Peyer's patch (tissue), 4 donors: ENCODE measurements around the gene PTBP1. TPM values are rescaled to one million over a fixed set of nuclear protein-coding genes. Genes with fewer than 3 reads are reported as not detected.

Source experiments
- DNase-seq, 3 donors: peaks; one replicate each; pipeline ENCODE4 v3.0.0-alpha.2; 2017 to 2019
- H3K27ac ChIP-seq, 4 donors: fragments of 200-600 bp; sonication (generic); one replicate each; pipeline ENCODE4 v1.5.1; 2016 to 2019
- H3K27me3 ChIP-seq, 2 donors: fragments of 200-600 bp; sonication (generic); one replicate each; pipeline ENCODE4 v1.5.1; 2019
- H3K36me3 ChIP-seq, 3 donors: fragments of 200-600 bp; sonication (generic); one replicate each; pipeline ENCODE4 v1.5.1; 2016 to 2019
- H3K4me1 ChIP-seq, 4 donors: fragments of 200-600 bp; sonication (generic); one replicate each; pipeline ENCODE4 v1.5.1; 2016 to 2019
- H3K4me3 ChIP-seq, 4 donors: fragments of 200-600 bp; sonication (generic); 1 replicate in 3 of 4; 2 replicates in 1 of 4; pipeline ENCODE4 v1.5.1; 2016 to 2019; ENCODE audit warnings: mild to moderate bottlenecking in 1 of 4
- H3K9me3 ChIP-seq, 4 donors: fragments of 200-600 bp; sonication (generic); one replicate each; pipeline ENCODE4 v1.5.1; 2016 to 2019; ENCODE audit warnings: mild to moderate bottlenecking in 1 of 4
- POLR2A ChIP-seq, 2 donors: fragments of 450-650 bp; IDR thresholded peaks; one replicate each; pipeline ENCODE4 v1.5.1; 2017; ENCODE audit warnings: antibody characterized with exemption in 2 of 2, mild to moderate bottlenecking in 2 of 2, moderate library complexity in 2 of 2
- small RNA-seq, 2 donors: library from RNA; depleted of rRNA; stranded (forward); fragments of <200 nt; gene quantifications; one replicate each; pipeline ENCODE3, GENCODE V24; 2016
- total RNA-seq, 4 donors: library from RNA; depleted of rRNA; stranded (reverse); fragments of >200 nt; gene quantifications; one replicate each; pipeline ENCODE4 v1.1.0, GENCODE V29; 2016
- TF ChIP-seq, protein P1 (sequence below), 6 experiments: fragments of 450-650 bp in 4 of 6; fragments of 200-600 bp in 2 of 6; sonication (generic) in 1 of 6; IDR thresholded peaks; one replicate each; pipeline ENCODE4 v1.5.1; 2017 to 2019; ENCODE audit warnings: antibody characterized with exemption in 6 of 6, mild to moderate bottlenecking in 3 of 6, moderate library complexity in 1 of 6

PTBP1 gene
- total RNA-seq, 4 donors from 2014 or later: 173 to 436 (median 229) TPM

DNA sequence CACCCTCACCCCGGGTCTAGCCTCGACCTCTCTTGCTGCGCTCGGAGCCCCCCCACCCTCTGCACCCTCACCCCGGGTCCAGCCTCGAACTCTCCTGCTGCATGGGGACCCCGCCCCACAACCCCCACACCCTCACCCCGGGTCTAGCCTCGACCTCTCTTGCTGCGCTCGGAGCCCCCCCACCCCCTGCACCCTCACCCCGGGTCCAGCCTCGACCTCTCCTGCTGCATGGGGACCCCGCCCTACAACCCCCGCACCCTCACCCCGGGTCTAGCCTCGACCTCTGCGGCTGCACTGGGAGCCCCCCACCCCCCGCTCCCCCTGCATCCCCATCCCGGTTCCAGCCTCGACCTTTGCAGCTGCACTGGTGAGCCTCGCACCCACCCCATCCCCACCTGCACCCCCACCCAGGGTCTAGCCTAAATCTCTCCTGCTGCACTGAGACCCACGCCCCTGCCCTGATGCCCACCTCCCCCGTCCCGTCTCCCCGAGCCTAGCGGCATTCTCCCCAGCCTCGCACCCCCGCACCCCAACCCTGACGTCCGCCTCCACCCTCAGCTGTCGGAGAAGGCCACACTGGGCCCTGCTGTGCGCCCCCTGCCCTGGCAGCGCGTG, 64.0 kb downstream of the PTBP1 start:
- H3K9me3 ChIP-seq: no peaks in the 10 kb centered on the region
- H3K4me3 ChIP-seq: peak overlapping the region in 2 of 4 donors; percentile 48 to 52
- TF ChIP-seq, protein P1, sequence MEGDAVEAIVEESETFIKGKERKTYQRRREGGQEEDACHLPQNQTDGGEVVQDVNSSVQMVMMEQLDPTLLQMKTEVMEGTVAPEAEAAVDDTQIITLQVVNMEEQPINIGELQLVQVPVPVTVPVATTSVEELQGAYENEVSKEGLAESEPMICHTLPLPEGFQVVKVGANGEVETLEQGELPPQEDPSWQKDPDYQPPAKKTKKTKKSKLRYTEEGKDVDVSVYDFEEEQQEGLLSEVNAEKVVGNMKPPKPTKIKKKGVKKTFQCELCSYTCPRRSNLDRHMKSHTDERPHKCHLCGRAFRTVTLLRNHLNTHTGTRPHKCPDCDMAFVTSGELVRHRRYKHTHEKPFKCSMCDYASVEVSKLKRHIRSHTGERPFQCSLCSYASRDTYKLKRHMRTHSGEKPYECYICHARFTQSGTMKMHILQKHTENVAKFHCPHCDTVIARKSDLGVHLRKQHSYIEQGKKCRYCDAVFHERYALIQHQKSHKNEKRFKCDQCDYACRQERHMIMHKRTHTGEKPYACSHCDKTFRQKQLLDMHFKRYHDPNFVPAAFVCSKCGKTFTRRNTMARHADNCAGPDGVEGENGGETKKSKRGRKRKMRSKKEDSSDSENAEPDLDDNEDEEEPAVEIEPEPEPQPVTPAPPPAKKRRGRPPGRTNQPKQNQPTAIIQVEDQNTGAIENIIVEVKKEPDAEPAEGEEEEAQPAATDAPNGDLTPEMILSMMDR (IDR thresholded peaks at IDR 0.05): no peak
- TF ChIP-seq POLR2A (IDR thresholded peaks at IDR 0.05): no peak
- no peaks in the 10 kb centered on the region for H3K36me3 ChIP-seq
- H3K27ac ChIP-seq: peak overlapping the region in 1 of 4 donors; percentile 5
- no peak for DNase-seq
- no peaks in the 10 kb centered on the region for H3K27me3 ChIP-seq
- H3K4me1 ChIP-seq: peaks cover 0 to 32% (median 12%) of the 10 kb centered on the region in 4 donors

Small RNA genes lying within 50 kb of the gene (small RNA-seq; reads per million reads assigned to genes)
- 0 reads per million in 2 donors for gene MIR3187

Other genes with a start within 250 kb of the PTBP1 start
- 100 to 1,000 TPM; 149 to 501 (median 469) TPM for gene BSG, start 224.9 kb upstream of the PTBP1 start, total RNA-seq
- not detected for gene HCN2, start 207.6 kb upstream of the PTBP1 start, total RNA-seq
- gene POLRMT, start 163.9 kb upstream of the PTBP1 start, total RNA-seq: 100 to 1,000 TPM in 1 of 4 donors, 10 to 100 TPM in 3; 33.8 to 119 (median 70.5) TPM
- not detected for gene FGF22, start 157.6 kb upstream of the PTBP1 start, total RNA-seq
- 100 to 1,000 TPM in 3 of 4 donors, 10 to 100 TPM in 1; 83.3 to 119 (median 115) TPM for gene RNF126, start 134.2 kb upstream of the PTBP1 start, total RNA-seq
- gene FSTL3, start 121.1 kb upstream of the PTBP1 start, total RNA-seq: 10 to 100 TPM; 13.8 to 94.9 (median 34.9) TPM
- gene PRSS57, start 102.0 kb upstream of the PTBP1 start, total RNA-seq: not detected
- gene PALM, start 88.5 kb upstream of the PTBP1 start, total RNA-seq: 10 to 100 TPM in 3 of 4 donors, 1 to 10 TPM in 1; 7.5 to 33.8 (median 21.6) TPM
- 100 to 1,000 TPM; 116 to 828 (median 637) TPM for gene MISP, start 46.3 kb upstream of the PTBP1 start, total RNA-seq
- not detected for gene PLPPR3, start 24.5 kb downstream of the PTBP1 start, total RNA-seq
- not detected for gene AZU1, start 30.4 kb downstream of the PTBP1 start, total RNA-seq
- gene PRTN3, start 43.5 kb downstream of the PTBP1 start, total RNA-seq: not detected
- not detected for gene ELANE, start 54.9 kb downstream of the PTBP1 start, total RNA-seq
- 100 to 1,000 TPM; 140 to 403 (median 303) TPM for gene CFD, start 62.2 kb downstream of the PTBP1 start, total RNA-seq
- 10 to 100 TPM; 60.2 to 83.6 (median 65.3) TPM for gene MED16, start 95.7 kb downstream of the PTBP1 start, total RNA-seq
- not detected for gene RNU6-9, start 96.0 kb downstream of the PTBP1 start, total RNA-seq
- 10 to 100 TPM; 20.8 to 43.5 (median 34.8) TPM for gene R3HDM4, start 115.8 kb downstream of the PTBP1 start, total RNA-seq
- gene KISS1R, start 119.9 kb downstream of the PTBP1 start, total RNA-seq: not detected
- 10 to 100 TPM in 1 of 4 donors, 1 to 10 TPM in 3; 2.8 to 11.0 (median 4.9) TPM for gene ARID3A, start 128.6 kb downstream of the PTBP1 start, total RNA-seq
- 10 to 100 TPM; 26.4 to 58.8 (median 40.5) TPM for gene WDR18, start 186.9 kb downstream of the PTBP1 start, total RNA-seq
- not detected for gene GRIN3B, start 203.0 kb downstream of the PTBP1 start, total RNA-seq
- gene TMEM259, start 223.7 kb downstream of the PTBP1 start, total RNA-seq: 100 to 1,000 TPM; 287 to 409 (median 366) TPM
- gene RNU6-2, start 224.1 kb downstream of the PTBP1 start, total RNA-seq: not detected
- 10 to 100 TPM; 20.6 to 47.0 (median 22.6) TPM for gene CNN2, start 229.2 kb downstream of the PTBP1 start, total RNA-seq
- 100 to 1,000 TPM in 1 of 4 donors, 10 to 100 TPM in 3; 30.1 to 162 (median 72.1) TPM for gene ABCA7, start 242.7 kb downstream of the PTBP1 start, total RNA-seq